WTC11 (cell line): Measurements from ENCODE around the gene PRR5.

ENCODE experiments used
- ESRRA ChIP-seq: sonication (generic); formaldehyde crosslinking; IDR thresholded peaks from 2 replicates; pipeline ENCODE4 v1.8.1; 2022; ENCODE audit warnings: mild to moderate bottlenecking, missing genetic modification reagents, borderline replicate concordance
- IRF2 ChIP-seq: sonication (generic); formaldehyde crosslinking; IDR thresholded peaks from 2 replicates; pipeline ENCODE4 v1.8.0; 2022; ENCODE audit warnings: low read depth, missing genetic modification reagents, borderline replicate concordance
- JUN ChIP-seq: sonication (generic); formaldehyde crosslinking; IDR thresholded peaks from 2 replicates; pipeline ENCODE4 v1.8.0; 2023; ENCODE audit warnings: mild to moderate bottlenecking, missing genetic modification reagents
- NFE2L1 ChIP-seq: sonication (generic); formaldehyde crosslinking; IDR thresholded peaks from 2 replicates; pipeline ENCODE4 v1.8.1; 2023; ENCODE audit warnings: missing genetic modification reagents
- NFYB ChIP-seq: sonication (generic); formaldehyde crosslinking; conservative IDR thresholded peaks from 2 replicates; pipeline ENCODE4 v1.8.0; 2022; ENCODE audit warnings: low read depth, missing genetic modification reagents
- SMAD3 ChIP-seq: sonication (generic); formaldehyde crosslinking; IDR thresholded peaks from 2 replicates; pipeline ENCODE4 v1.8.0; 2022; ENCODE audit warnings: missing genetic modification reagents, mild to moderate bottlenecking, borderline replicate concordance
- TEAD4 ChIP-seq: sonication (generic); formaldehyde crosslinking; IDR thresholded peaks from 2 replicates; pipeline ENCODE4 v1.8.0; 2022; ENCODE audit warnings: mild to moderate bottlenecking, missing genetic modification reagents
- TF ChIP-seq, protein P1 (sequence below): fragments of 200-600 bp; IDR thresholded peaks from 2 replicates; pipeline ENCODE4 v1.8.0; 2022; ENCODE audit warnings: antibody characterized with exemption
- TF ChIP-seq, protein P2 (sequence below): sonication (generic); formaldehyde crosslinking; IDR thresholded peaks from 2 replicates; pipeline ENCODE4 v1.8.0; 2022; ENCODE audit warnings: mild to moderate bottlenecking, missing genetic modification reagents
- TF ChIP-seq, protein P3 (sequence below): sonication (generic); formaldehyde crosslinking; conservative IDR thresholded peaks from 2 replicates; pipeline ENCODE4 v1.8.1; 2022; ENCODE audit warnings: mild to moderate bottlenecking, missing genetic modification reagents

DNA sequence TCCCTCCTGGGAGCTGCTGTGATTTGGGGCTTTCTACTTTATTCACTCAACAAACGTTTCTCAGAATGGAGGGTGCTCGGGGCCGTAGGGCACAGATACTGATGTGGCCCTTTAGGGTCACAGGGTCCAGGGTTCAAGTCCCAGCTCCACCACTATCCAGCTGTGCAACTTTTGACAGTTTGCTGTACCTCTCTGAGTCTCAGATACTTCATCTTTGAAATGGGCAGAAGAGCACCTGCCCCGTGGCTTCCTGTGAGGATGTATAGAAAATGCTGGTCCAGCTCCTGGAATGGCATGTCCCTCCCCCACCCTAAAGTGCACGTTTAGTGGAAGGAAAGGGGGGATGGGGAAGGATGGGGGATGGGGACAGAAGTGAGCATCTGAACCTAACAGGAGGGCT is 21.9 kb upstream of the PRR5 start:
- TF ChIP-seq, protein P1, sequence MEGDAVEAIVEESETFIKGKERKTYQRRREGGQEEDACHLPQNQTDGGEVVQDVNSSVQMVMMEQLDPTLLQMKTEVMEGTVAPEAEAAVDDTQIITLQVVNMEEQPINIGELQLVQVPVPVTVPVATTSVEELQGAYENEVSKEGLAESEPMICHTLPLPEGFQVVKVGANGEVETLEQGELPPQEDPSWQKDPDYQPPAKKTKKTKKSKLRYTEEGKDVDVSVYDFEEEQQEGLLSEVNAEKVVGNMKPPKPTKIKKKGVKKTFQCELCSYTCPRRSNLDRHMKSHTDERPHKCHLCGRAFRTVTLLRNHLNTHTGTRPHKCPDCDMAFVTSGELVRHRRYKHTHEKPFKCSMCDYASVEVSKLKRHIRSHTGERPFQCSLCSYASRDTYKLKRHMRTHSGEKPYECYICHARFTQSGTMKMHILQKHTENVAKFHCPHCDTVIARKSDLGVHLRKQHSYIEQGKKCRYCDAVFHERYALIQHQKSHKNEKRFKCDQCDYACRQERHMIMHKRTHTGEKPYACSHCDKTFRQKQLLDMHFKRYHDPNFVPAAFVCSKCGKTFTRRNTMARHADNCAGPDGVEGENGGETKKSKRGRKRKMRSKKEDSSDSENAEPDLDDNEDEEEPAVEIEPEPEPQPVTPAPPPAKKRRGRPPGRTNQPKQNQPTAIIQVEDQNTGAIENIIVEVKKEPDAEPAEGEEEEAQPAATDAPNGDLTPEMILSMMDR = no peak
- TF ChIP-seq, protein P2, sequence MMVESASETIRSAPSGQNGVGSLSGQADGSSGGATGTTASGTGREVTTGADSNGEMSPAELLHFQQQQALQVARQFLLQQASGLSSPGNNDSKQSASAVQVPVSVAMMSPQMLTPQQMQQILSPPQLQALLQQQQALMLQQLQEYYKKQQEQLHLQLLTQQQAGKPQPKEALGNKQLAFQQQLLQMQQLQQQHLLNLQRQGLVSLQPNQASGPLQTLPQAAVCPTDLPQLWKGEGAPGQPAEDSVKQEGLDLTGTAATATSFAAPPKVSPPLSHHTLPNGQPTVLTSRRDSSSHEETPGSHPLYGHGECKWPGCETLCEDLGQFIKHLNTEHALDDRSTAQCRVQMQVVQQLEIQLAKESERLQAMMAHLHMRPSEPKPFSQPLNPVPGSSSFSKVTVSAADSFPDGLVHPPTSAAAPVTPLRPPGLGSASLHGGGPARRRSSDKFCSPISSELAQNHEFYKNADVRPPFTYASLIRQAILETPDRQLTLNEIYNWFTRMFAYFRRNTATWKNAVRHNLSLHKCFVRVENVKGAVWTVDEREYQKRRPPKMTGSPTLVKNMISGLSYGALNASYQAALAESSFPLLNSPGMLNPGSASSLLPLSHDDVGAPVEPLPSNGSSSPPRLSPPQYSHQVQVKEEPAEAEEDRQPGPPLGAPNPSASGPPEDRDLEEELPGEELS = no peak
- TF ChIP-seq NFYB (CRISPR knock-in tag) (no peak), TEAD4 (CRISPR knock-in tag) (no peak), NFE2L1 (CRISPR knock-in tag) (no peak), JUN (no peak), IRF2 (CRISPR knock-in tag) (no peak), ESRRA (no peak), SMAD3 (CRISPR knock-in tag) (no peak)
- TF ChIP-seq, protein P3, sequence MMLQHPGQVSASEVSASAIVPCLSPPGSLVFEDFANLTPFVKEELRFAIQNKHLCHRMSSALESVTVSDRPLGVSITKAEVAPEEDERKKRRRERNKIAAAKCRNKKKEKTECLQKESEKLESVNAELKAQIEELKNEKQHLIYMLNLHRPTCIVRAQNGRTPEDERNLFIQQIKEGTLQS (CRISPR knock-in tag) = no peak
